HepG2 (cell line): ENCODE measurements around the gene CIBAR2. TPM values are rescaled to one million over a fixed set of nuclear protein-coding genes. Genes with fewer than 3 reads are reported as not detected.

Source experiments
- ARHGAP35 ChIP-seq: sonication (generic); formaldehyde crosslinking; IDR thresholded peaks from 2 replicates; pipeline ENCODE4 v1.9.0; 2022; ENCODE audit warnings: mild to moderate bottlenecking, inconsistent platforms, moderate library complexity, missing genetic modification reagents, borderline replicate concordance
- ARNT ChIP-seq: fragments of 450-650 bp; IDR thresholded peaks from 2 replicates; pipeline ENCODE4 v1.6.1; 2017
- ELF1 ChIP-seq: sonication (generic); formaldehyde crosslinking; IDR thresholded peaks from 2 replicates; pipeline ENCODE4 v1.4.0; 2020; ENCODE audit warnings: missing genetic modification reagents
- GZF1 ChIP-seq: sonication (generic); formaldehyde crosslinking; IDR thresholded peaks from 2 replicates; pipeline ENCODE4 v1.5.1; 2020; ENCODE audit warnings: mild to moderate bottlenecking, missing genetic modification reagents
- HDAC6 ChIP-seq: fragments of 200-600 bp; sonication (generic); IDR thresholded peaks from 2 replicates; pipeline ENCODE4 v1.7.0; 2017; ENCODE audit warnings: mild to moderate bottlenecking, antibody characterized with exemption, low read length, low read depth
- HNRNPL ChIP-seq: fragments of 200-400 bp; formaldehyde crosslinking; IDR thresholded peaks from 2 replicates; pipeline ENCODE4 v1.6.1; 2017; ENCODE audit warnings: mild to moderate bottlenecking, low read depth, low read length
- HOXA5 ChIP-seq: sonication (generic); formaldehyde crosslinking; IDR thresholded peaks from 2 replicates; pipeline ENCODE4 v1.4.0; 2020; ENCODE audit warnings: missing genetic modification reagents
- HOXD1 ChIP-seq: sonication (generic); formaldehyde crosslinking; IDR thresholded peaks from 2 replicates; pipeline ENCODE4 v1.5.0; 2020; ENCODE audit warnings: missing genetic modification reagents
- KDM4B ChIP-seq: sonication (generic); formaldehyde crosslinking; IDR thresholded peaks from 2 replicates; pipeline ENCODE4 v1.4.0; 2020; ENCODE audit warnings: missing genetic modification reagents
- MATR3 ChIP-seq: sonication (generic); formaldehyde crosslinking; IDR thresholded peaks from 2 replicates; pipeline ENCODE4 v1.4.0; 2020; ENCODE audit warnings: missing genetic modification reagents
- MXD4 ChIP-seq: IDR thresholded peaks from 2 replicates; pipeline ENCODE4 v1.6.1; 2016; ENCODE audit warnings: mild to moderate bottlenecking, missing biosample characterization, missing genetic modification reagents
- NCOA1 ChIP-seq: sonication (generic); formaldehyde crosslinking; IDR thresholded peaks from 2 replicates; pipeline ENCODE4 v1.9.0; 2021; ENCODE audit warnings: missing genetic modification reagents
- PHB2 ChIP-seq: fragments of 450-650 bp; IDR thresholded peaks from 2 replicates; pipeline ENCODE4 v1.6.1; 2018; ENCODE audit not compliant: partially characterized antibody
- POLR2G ChIP-seq: fragments of 200-400 bp; formaldehyde crosslinking; IDR thresholded peaks from 2 replicates; pipeline ENCODE4 v1.6.1; 2018; ENCODE audit warnings: mild to moderate bottlenecking, low read depth, low read length, moderate library complexity
- STAT5B ChIP-seq: sonication (generic); formaldehyde crosslinking; IDR thresholded peaks from 2 replicates; pipeline ENCODE4 v1.4.0; 2020; ENCODE audit warnings: missing genetic modification reagents
- TEAD2 ChIP-seq: sonication (generic); formaldehyde crosslinking; IDR thresholded peaks from 2 replicates; pipeline ENCODE4 v1.9.0; 2021; ENCODE audit warnings: missing genetic modification reagents
- TFDP2 ChIP-seq: sonication (generic); formaldehyde crosslinking; IDR thresholded peaks from 2 replicates; pipeline ENCODE4 v1.4.0; 2020; ENCODE audit warnings: missing genetic modification reagents
- ZBTB4 ChIP-seq: sonication (generic); formaldehyde crosslinking; IDR thresholded peaks from 2 replicates; pipeline ENCODE4 v1.4.0; 2020; ENCODE audit warnings: missing genetic modification reagents, mild to moderate bottlenecking, borderline replicate concordance
- ZBTB42 ChIP-seq: sonication (generic); formaldehyde crosslinking; IDR thresholded peaks from 2 replicates; pipeline ENCODE4 v1.5.0; 2020; ENCODE audit warnings: mild to moderate bottlenecking, missing genetic modification reagents
- ZFP37 ChIP-seq: sonication (generic); formaldehyde crosslinking; IDR thresholded peaks from 2 replicates; pipeline ENCODE4 v1.4.0; 2020; ENCODE audit warnings: missing genetic modification reagents, borderline replicate concordance
- ZNF333 ChIP-seq: sonication (generic); formaldehyde crosslinking; IDR thresholded peaks from 2 replicates; pipeline ENCODE4 v1.4.0; 2020; ENCODE audit warnings: mild to moderate bottlenecking, missing genetic modification reagents, borderline replicate concordance
- ZNF33A ChIP-seq: sonication (generic); formaldehyde crosslinking; IDR thresholded peaks from 2 replicates; pipeline ENCODE4 v1.5.1; 2020; ENCODE audit warnings: missing genetic modification reagents, mild to moderate bottlenecking, moderate library complexity, borderline replicate concordance
- ZNF431 ChIP-seq: sonication (generic); formaldehyde crosslinking; IDR thresholded peaks from 2 replicates; pipeline ENCODE4 v1.9.0; 2022; ENCODE audit warnings: missing genetic modification reagents, low read depth, mild to moderate bottlenecking, borderline replicate concordance
- ZNF576 ChIP-seq: sonication (generic); formaldehyde crosslinking; IDR thresholded peaks from 2 replicates; pipeline ENCODE4 v1.4.0; 2020; ENCODE audit warnings: mild to moderate bottlenecking, missing genetic modification reagents
- ZNF670 ChIP-seq: sonication (generic); formaldehyde crosslinking; IDR thresholded peaks from 2 replicates; pipeline ENCODE4 v1.8.0; 2022; ENCODE audit warnings: mild to moderate bottlenecking, missing genetic modification reagents, borderline replicate concordance
- ZNF780A ChIP-seq: sonication (generic); formaldehyde crosslinking; IDR thresholded peaks from 2 replicates; pipeline ENCODE4 v1.8.0; 2022; ENCODE audit warnings: mild to moderate bottlenecking, missing genetic modification reagents, moderate library complexity
- polyA plus RNA-seq, 8 experiments: library from polyadenylated mRNA; depleted of rRNA in 3 of 8; stranded (reverse) in 7 of 8; unstranded in 1 of 8; fragments of >200 nt; fragmentation: Illumina TruSeq in 4 of 8; extraction: Trizol in 4 of 8; gene quantifications; 2 replicates each; pipeline versions ENCODE4 v1.2.1 to v1.2.3, GENCODE V29; 2011 to 2016; ENCODE audit warnings: low read depth in 4 of 8, missing spikeins in 1 of 8, mixed read lengths in 1 of 8; ENCODE audit not compliant: insufficient read depth in 1 of 8
- total RNA-seq, 5 experiments: library from RNA; depleted of rRNA; stranded (reverse); fragments of >200 nt; fragmentation: Illumina TruSeq; extraction: Trizol; gene quantifications; 2 replicates each; pipeline ENCODE4 v1.2.3, GENCODE V29; 2016; ENCODE audit warnings: low read depth in 1 of 5
- TF ChIP-seq, protein P1 (sequence below): IDR thresholded peaks from 2 replicates; pipeline ENCODE4 v1.6.1; 2016; ENCODE audit warnings: missing genetic modification reagents, missing compliant biosample characterization

The CIBAR2 gene
- total and polyA plus RNA-seq, 2 of the 13 experiments (the other 11 are each of a cell fraction or from before 2014, with no cell fraction given), result not detected

GRCh38 chr16:85157813-85158742 is 45.8 kb upstream of the CIBAR2 start (continued):
- TF ChIP-seq ZNF33A (CRISPR knock-in tag) (no peak), MATR3 (CRISPR knock-in tag) (no peak), POLR2G (0 out of 2 replicates have a peak, but pooled peaks have one; percentile 21), ZNF431 (CRISPR knock-in tag) (0 out of 2 replicates have a peak, but pooled peaks have one; percentile 20), ZNF670 (no peak), TFDP2 (no peak), HDAC6 (no peak), ARHGAP35 (CRISPR knock-in tag) (no peak), ZNF780A (CRISPR knock-in tag) (no peak), HNRNPL (no peak), HOXD1 (CRISPR knock-in tag) (no peak), ELF1 (peak; percentile 87), HOXA5 (CRISPR knock-in tag) (no peak), ZNF333 (CRISPR knock-in tag) (peak; percentile 85; the same call in 1 of the 2 replicates), ZFP37 (CRISPR knock-in tag) (no peak), ZBTB4 (CRISPR knock-in tag) (no peak), STAT5B (CRISPR knock-in tag) (no peak), ARNT (no peak), GZF1 (CRISPR knock-in tag) (no peak), TEAD2 (CRISPR knock-in tag) (no peak), ZBTB42 (CRISPR knock-in tag) (no peak), KDM4B (CRISPR knock-in tag) (peak; percentile 40), PHB2 (no peak), ZNF576 (CRISPR knock-in tag) (no peak), MXD4 (CRISPR knock-in tag) (peak; percentile 62; the same call in 1 of the 2 replicates), NCOA1 (CRISPR knock-in tag) (peak; percentile 14; the same call in 1 of the 2 replicates)
- TF ChIP-seq, protein P1, sequence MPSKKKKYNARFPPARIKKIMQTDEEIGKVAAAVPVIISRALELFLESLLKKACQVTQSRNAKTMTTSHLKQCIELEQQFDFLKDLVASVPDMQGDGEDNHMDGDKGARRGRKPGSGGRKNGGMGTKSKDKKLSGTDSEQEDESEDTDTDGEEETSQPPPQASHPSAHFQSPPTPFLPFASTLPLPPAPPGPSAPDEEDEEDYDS (CRISPR knock-in tag), result peak; percentile 55
